HG02642 (cell line): ENCODE results near the gene FNDC8.
"Not testable (repeated sequence)": the region's sequence is repeated elsewhere in the genome, so short reads cannot be mapped to it uniquely, and the experiment has no call there.

Experiments
- ATAC-seq: cut with Tn5 transposase; IDR thresholded peaks from one replicate; pipeline ENCODE4 v1.9.1; 2021; ENCODE audit warnings: mild to moderate bottlenecking; ENCODE audit not compliant: unreplicated experiment, poor library complexity

FNDC8 gene

DNA sequence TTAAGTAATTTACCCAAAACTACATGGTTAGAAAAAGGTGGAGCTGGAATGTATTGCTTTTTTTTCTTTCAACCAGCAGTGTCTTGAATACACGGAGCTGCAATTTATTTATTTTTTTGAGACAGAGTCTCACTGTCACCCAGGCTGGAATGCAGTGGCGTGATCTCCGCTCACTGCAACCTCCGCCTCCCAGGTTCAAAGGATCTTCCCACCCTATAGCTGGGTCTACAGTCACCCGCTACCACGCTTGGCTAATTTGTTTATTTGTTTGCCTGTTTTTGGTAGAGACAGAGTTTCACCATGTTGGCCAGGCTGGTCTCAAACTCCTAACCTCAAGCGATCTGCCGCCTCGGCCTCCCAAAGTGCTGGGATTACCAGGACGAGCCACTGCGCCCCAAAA is 30.7 kb upstream of the FNDC8 start:
- ATAC-seq, result not testable (repeated sequence)

DNA sequence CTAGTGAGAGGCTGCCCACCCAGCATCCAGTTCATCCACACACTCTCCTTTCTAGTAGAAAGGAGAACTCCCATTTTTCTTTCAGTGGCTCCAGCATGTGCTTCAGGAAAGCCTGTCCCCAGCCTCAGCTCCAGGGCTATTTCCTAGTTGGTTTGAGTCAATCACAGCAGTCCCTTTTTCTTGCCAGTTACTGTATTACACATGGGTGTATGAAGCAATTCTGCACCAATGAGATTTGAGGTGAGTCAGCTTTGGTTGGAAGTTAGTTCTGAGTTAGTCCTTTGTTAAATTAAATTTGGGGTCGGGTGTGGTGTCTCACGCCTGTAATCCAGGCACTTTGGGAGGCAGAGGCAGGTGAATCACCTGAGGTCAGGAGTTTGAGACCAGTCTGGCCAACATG is 26.5 kb upstream of the FNDC8 start:
- no peak for ATAC-seq

DNA sequence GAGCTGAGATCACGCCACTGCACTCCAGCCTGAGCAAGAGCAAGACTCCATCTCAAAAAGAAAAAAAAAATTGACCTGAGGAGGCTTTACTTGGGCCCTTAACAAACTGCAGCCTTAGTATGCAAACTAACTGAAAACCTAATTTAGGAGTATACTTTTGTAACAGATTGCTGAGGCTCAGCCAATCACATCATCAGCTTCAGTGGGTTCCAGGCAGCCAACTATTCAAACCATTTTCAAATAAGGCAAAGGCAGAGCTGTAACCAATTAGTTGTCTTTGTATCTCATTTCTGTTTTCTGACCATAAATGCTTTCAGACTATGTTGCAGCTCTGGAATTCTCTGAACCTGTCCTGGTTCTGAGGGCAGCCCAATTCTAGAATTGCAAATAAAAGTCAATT is 25.7 kb upstream of the FNDC8 start:
- no peak for ATAC-seq

- ATAC-seq, result no peak
Observed at GRCh38 chr17:35097776-35098175, 23.6 kb upstream of the FNDC8 start.

DNA sequence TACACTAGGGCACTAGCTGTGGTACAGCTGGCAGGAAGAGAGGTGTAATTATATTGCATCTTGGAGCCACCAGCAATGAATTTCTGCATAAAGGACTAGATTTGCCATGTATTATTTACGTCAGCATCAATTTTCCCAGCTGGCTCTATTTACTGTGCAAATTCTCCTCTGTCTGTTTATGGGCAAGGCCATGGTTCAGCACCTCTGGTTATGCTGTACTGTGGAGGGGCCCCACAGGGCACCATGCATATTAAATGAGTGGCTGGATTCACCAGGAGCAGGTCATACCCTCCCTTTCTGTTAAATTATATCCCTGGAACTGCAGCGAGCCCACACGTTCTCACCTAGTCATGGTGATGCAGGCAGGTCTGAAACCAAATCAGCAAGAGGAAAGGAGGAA is 21.5 kb upstream of the FNDC8 start:
- ATAC-seq, result no peak

DNA sequence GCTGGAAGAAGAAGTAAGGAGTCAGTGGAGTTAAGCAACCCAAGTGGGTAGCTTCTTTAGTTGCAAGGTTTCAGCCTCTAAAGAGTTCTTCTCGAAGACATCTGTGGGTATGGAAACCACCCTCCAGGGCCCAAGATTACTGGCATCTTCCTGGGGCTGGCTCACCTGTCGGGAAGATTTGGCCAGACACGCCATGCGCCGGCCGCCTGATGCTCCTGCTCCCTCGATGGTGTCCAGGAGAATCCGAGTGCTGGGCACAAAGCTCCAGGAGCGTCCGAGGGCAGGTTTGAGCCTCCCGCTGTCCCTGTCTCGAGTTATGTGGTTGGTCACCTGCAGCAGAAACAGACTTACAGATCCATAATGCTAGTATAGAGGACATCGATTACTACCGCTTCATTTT is 20.4 kb upstream of the FNDC8 start:
- no peak for ATAC-seq

DNA sequence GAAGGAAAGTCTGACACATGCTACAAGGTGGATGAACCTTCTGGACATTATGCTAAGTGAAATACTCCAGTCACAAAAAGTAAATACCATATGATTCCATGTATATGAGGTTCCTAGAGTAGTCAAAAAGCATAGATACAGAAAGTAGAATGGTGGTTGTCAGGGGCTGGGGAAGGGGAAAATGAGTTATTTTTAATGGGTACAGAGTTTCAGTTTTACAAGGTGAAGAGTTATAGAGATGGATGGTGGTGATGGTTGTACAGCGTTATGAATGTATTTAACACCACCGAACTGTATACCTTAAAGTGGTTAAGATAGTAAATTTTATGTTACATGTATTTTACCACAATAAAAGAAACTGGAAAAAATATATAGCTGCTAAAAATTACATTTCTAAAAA is 19.7 kb upstream of the FNDC8 start:
- no peak for ATAC-seq

GRCh38 chr17:35103271-35103670 is 18.1 kb upstream of the FNDC8 start:
- no peak for ATAC-seq

GRCh38 chr17:35104844-35105450 is 16.5 kb upstream of the FNDC8 start:
- ATAC-seq, result no peak

DNA sequence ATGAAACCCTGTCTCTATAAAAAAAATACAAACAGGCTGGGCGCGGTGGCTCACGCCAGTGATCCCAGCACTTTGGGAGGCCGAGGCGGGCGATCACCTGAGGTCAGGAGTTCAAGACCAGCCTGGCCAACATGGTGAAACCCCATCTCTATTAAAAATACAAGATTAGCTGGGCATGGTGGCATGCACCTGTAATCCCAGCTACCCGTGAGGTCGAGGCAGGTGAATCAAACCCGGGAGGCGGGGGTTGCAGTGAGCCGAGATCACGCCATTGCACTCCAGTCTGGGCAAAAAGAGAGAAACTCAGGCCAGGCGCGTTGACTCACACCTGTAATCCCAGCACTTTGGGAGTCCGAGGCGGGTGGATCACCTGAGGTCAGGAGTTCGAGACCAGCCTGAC is 10.6 kb upstream of the FNDC8 start:
- ATAC-seq, result not testable (repeated sequence)

DNA sequence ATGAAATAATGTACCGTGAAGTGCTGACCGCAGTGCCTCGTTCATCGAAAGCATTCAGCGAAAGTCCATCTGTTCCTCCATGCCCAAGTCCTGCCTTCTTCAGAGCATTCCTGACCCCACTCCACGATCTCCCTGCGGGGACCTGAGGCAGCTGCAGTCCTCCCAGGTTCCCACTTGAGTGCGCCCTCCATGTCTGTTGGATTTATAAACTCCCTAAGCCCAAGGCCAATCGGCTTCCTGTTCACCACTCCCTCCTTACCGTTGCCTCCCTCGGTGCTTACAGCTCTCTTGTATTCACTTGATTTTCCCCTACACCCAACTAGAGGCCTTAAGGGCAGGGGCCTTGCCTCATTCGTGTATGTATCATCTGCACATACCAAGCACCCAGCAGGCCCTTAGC is 4.6 kb upstream of the FNDC8 start:
- ATAC-seq, result no peak

- ATAC-seq, result no peak
Observed at GRCh38 chr17:35117984-35118383, 3.4 kb upstream of the FNDC8 start.

DNA sequence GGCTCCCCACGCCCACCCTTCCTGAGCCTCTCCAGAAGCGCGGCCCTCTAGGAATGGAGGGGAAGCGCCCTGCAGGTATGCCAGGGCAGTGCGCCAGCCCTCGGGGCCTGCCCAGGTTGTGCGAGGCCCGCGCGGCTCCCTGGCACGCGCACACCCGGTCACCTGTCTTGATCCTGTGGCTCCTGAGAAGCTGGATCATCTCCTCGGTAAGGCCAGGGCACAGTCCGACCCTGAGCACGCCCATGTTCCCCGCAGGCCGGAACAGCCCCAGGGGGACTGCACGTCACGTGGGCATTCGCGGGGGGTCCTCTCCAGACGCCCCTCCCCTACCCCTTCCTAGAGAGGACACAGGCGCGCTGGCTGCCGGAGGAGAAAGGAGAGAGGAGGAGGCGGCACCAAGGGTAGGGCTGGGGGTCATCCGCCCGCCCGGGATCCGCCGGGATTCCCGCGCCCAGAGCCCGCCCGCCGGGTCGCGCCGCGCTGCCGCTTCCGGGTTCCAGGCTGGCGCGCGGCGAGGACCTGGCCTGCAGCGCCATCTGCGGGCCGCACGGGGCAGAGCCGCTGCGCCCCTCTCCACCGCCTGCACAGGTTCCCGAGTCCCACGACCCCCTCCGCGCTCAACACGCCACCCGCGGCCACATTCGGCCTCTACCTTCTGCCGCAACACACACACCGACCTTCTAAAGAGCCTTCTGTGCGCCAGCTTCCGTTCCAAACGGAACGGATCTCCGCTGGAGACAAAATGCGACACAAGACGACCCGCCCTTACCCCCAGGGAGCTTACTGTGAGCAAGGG is 1.8 kb upstream of the FNDC8 start, which contains the start of gene RAD51D:
Gene RAD51D, minus strand, starts transcription at position 491 of the 796 bp plus-strand sequence. Its CDS starts 247 bp downstream, at position 244.
- peak; percentile 84 for ATAC-seq

DNA sequence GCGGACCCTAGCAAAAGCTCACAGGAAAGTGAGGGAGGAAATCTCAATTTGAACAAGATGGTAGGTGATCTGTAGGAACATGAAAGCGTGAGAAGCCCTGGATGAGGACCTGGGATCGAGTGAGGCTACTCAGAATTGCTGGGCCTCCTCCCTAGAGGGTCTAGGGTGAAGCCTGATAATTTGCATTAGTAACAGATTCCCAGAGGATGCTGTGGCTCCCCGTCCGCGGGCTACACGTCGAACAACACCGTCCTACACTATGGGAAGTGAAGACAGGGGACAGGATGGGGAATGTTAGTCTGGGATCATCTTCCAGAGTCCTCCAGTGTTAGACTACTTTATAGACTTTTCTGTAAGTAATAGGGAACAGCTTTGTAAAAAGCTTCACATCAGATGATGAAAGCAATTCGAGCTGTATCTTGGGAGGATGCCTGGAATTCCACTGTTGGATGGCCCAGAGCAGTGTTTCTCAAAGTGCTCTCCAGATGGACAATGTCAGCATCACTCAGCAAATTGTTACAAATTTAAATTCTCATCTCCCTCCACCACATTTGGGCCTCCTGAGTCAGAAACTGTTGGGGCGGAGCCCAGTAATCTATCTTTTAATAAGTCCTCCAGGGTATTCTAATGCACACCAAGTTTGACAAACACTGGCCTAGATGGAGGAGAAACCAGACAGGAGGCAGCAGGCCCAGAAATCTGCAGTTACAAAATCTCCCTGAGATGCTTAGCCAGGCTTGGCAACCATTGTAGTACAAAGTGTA is 6.5 kb downstream of the FNDC8 start:
- ATAC-seq, result no peak

GRCh38 chr17:35129154-35129972 is 7.9 kb downstream of the FNDC8 start:
- ATAC-seq, result no peak

GRCh38 chr17:35129973-35130351 is 8.5 kb downstream of the FNDC8 start:
- no peak for ATAC-seq

DNA sequence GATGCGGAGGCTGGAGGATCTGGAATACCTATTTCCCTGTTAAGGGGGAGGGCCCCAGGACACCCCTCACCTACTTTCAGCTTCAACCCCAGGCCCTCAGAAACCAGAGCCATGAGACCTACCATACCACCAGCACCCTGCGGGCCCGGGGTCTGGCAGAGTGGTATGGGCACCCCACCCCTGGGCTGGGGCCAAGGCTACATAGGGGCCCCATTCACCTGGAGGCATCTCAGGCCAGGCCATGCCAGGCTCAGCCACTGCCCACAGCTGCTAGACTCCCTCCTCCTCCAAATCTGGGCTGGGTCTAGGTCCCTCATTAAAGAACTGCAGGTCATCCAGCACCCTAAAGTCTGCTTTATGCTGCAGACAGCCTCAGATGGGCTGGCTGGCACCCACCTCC is 9.0 kb downstream of the FNDC8 start:
- ATAC-seq, result no peak

- ATAC-seq, result no peak
Observed at GRCh38 chr17:35132099-35132498, 10.7 kb downstream of the FNDC8 start.

DNA sequence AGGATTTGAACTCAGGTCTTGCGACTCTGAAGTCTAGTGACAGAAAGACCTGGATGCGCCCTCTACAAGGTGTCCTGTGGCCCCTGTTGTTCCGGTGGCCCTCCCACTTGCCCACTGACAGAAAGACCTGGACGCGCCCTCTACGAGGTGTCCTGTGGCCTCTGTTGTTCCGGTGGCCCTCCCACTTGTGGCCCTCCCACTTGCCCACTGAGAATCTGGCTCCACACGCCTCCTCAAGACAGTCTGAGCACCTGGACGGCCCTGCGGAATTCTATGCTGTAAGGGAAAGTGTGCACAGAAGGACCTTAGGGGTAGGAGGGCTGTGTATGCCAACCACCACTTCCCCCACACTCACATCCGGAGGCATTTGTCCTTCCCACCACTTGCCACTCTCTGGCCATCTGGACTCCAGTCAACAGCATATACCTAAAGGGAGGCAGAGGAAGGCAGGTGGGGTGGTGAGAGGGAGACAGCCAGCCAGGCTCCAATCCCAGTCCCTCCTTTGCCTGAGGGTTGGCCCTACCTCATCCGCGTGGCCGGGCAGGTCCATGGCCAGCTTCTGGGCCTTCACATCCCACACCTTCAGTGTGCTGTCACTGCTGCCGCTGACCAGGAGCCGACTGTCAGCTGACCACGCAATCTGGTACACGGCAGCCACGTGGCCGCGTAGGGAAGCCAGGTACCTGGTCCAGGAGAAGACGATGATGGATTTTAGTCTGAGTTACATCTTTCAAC is 11.6 kb downstream of the FNDC8 start:
- no peak for ATAC-seq

DNA sequence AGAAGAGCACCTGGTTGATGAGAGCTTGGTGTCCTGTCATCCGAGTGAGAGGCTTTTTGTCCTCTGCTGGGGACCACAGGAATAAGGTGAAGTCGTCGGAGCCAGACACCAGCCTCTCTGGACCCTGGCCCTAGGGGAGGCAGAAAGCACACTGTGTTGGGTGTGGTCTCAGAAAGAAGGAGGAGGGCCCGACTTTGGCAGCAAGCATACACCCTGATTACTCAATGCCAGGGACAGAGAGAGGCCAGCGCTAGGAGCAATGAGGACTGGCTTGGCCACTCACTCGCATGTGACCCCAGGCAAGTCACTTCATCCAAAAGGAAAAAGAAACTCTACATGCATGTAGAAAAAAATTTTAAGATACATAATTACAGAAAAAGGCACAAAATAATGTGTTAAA is 13.9 kb downstream of the FNDC8 start:
- no peak for ATAC-seq
